Measurements from ENCODE around the gene NKAIN2. TPM values are rescaled to one million over a fixed set of nuclear protein-coding genes. Genes with fewer than 3 reads are reported as not detected.

The NKAIN2 gene
- total RNA-seq, 1 donor from 2014 or later = not detected

- DNase-seq (ENCODE audit: low read depth) = no peak
- no peak for TF ChIP-seq CTCF (IDR thresholded peaks at IDR 0.05; ENCODE audit: insufficient read depth, low read length, poor library complexity, severe bottlenecking)
These were observed 65.7 kb downstream of the NKAIN2 start for GRCh38 chr6:123869334-123869733.

GRCh38 chr6:123873974-123874373, 70.3 kb downstream of the NKAIN2 start:
- TF ChIP-seq CTCF (IDR thresholded peaks at IDR 0.05; ENCODE audit: insufficient read depth, low read length, poor library complexity, severe bottlenecking) = no peak
- Histone ChIP-seq H3K27me3 (ENCODE audit: control insufficient read depth, insufficient read depth, low read length) (no peaks in the 10 kb centered on the region), H3K4me3 (ENCODE audit: low read depth, low read length) (no peak overlapping the region), H3K36me3 (ENCODE audit: control insufficient read depth, insufficient read depth, low read length) (no peaks in the 10 kb centered on the region)
- DNase-seq (ENCODE audit: low read depth) = no peak

More at GRCh38 chr6:123869334-123869733, 65.7 kb downstream of the NKAIN2 start:
- H3K27me3 ChIP-seq (ENCODE audit: control insufficient read depth, insufficient read depth, low read length) = no peaks in the 10 kb centered on the region
- H3K36me3 ChIP-seq (ENCODE audit: control insufficient read depth, insufficient read depth, low read length) = no peaks in the 10 kb centered on the region
- no peak overlapping the region for H3K4me3 ChIP-seq (ENCODE audit: low read depth, low read length)

- no peak for DNase-seq (ENCODE audit: low read depth)
- no peaks in the 10 kb centered on the region for H3K27me3 ChIP-seq (ENCODE audit: control insufficient read depth, insufficient read depth, low read length)
- H3K4me3 ChIP-seq (ENCODE audit: low read depth, low read length) = no peak overlapping the region
- H3K36me3 ChIP-seq (ENCODE audit: control insufficient read depth, insufficient read depth, low read length) = no peaks in the 10 kb centered on the region
- TF ChIP-seq CTCF (IDR thresholded peaks at IDR 0.05; ENCODE audit: insufficient read depth, low read length, poor library complexity, severe bottlenecking) = no peak
These were observed 72.1 kb downstream of the NKAIN2 start for GRCh38 chr6:123875784-123876183.

- no peak overlapping the region for H3K4me3 ChIP-seq (ENCODE audit: low read depth, low read length)
- TF ChIP-seq CTCF (IDR thresholded peaks at IDR 0.05; ENCODE audit: insufficient read depth, low read length, poor library complexity, severe bottlenecking) = no peak
- no peaks in the 10 kb centered on the region for H3K36me3 ChIP-seq (ENCODE audit: control insufficient read depth, insufficient read depth, low read length)
- no peaks in the 10 kb centered on the region for H3K27me3 ChIP-seq (ENCODE audit: control insufficient read depth, insufficient read depth, low read length)
- DNase-seq (ENCODE audit: low read depth) = no peak
These were observed 76.1 kb downstream of the NKAIN2 start for GRCh38 chr6:123879749-123880148.

GRCh38 chr6:123888771-123889513, 85.3 kb downstream of the NKAIN2 start:
- TF ChIP-seq CTCF (IDR thresholded peaks at IDR 0.05; ENCODE audit: insufficient read depth, low read length, poor library complexity, severe bottlenecking) = no peak
- no peaks in the 10 kb centered on the region for H3K36me3 ChIP-seq (ENCODE audit: control insufficient read depth, insufficient read depth, low read length)
- no peak overlapping the region for H3K4me3 ChIP-seq (ENCODE audit: low read depth, low read length)
- DNase-seq (ENCODE audit: low read depth) = no peak
- no peaks in the 10 kb centered on the region for H3K27me3 ChIP-seq (ENCODE audit: control insufficient read depth, insufficient read depth, low read length)

GRCh38 chr6:123895346-123895745, 91.7 kb downstream of the NKAIN2 start:
- no peak for DNase-seq (ENCODE audit: low read depth)
- TF ChIP-seq CTCF (IDR thresholded peaks at IDR 0.05; ENCODE audit: insufficient read depth, low read length, poor library complexity, severe bottlenecking) = no peak

More at GRCh38 chr6:123895346-123895745, 91.7 kb downstream of the NKAIN2 start:
- Histone ChIP-seq H3K27me3 (ENCODE audit: control insufficient read depth, insufficient read depth, low read length) (no peaks in the 10 kb centered on the region), H3K36me3 (ENCODE audit: control insufficient read depth, insufficient read depth, low read length) (no peaks in the 10 kb centered on the region), H3K4me3 (ENCODE audit: low read depth, low read length) (no peak overlapping the region)

Measured in kidney epithelial cell (primary cell).